HFFc6 (cell line): Measurements from ENCODE around the gene PUS1. TPM values are rescaled to one million over a fixed set of nuclear protein-coding genes. Genes with fewer than 3 reads are reported as not detected.

Experiments
- DNase-seq: peaks from one replicate; pipeline ENCODE4 v3.0.0-alpha.2; 2018
- H3K27ac Mint-ChIP-seq: 2 replicates; pipeline ENCODE4 v1.8.0; 2020; ENCODE audit warnings: mild to moderate bottlenecking, mixed read lengths
- H3K27me3 Mint-ChIP-seq: 2 replicates; pipeline ENCODE4 v1.8.0; 2021; ENCODE audit warnings: mild to moderate bottlenecking, moderate library complexity, mixed read lengths; ENCODE audit not compliant: insufficient read depth
- H3K36me3 Mint-ChIP-seq: 2 replicates; pipeline ENCODE4 v1.8.0; 2021; ENCODE audit warnings: low read depth, mixed read lengths
- H3K4me1 Mint-ChIP-seq: 2 replicates; pipeline ENCODE4 v1.8.0; 2020; ENCODE audit warnings: low read depth, mixed read lengths
- H3K4me3 Mint-ChIP-seq: 2 replicates; pipeline ENCODE4 v1.8.0; 2020; ENCODE audit warnings: mild to moderate bottlenecking, moderate library complexity, mixed read lengths
- H3K9me3 Mint-ChIP-seq: 2 replicates; pipeline ENCODE4 v1.8.0; 2020; ENCODE audit warnings: mild to moderate bottlenecking, mixed read lengths
- CTCF ChIP-seq: fragments of 200-600 bp; sonication (generic); IDR thresholded peaks from 2 replicates; pipeline ENCODE4 v1.5.0; 2021; ENCODE audit warnings: antibody characterized with exemption, mild to moderate bottlenecking
- total RNA-seq, 6 experiments: library from RNA; stranded (reverse); fragmentation: NEBNext Ultra II Directional; extraction: Animal tissue kit (Norgen Biotek cat#: 25700); gene quantifications; 2 replicates in 1 of 6; 3 replicates in 5 of 6; pipeline ENCODE4 v1.2.3, GENCODE V29; 2021

Gene PUS1
- total RNA-seq, 6 experiments from 2014 or later, result 26.2 to 37.7 (median 29.8) TPM

DNA sequence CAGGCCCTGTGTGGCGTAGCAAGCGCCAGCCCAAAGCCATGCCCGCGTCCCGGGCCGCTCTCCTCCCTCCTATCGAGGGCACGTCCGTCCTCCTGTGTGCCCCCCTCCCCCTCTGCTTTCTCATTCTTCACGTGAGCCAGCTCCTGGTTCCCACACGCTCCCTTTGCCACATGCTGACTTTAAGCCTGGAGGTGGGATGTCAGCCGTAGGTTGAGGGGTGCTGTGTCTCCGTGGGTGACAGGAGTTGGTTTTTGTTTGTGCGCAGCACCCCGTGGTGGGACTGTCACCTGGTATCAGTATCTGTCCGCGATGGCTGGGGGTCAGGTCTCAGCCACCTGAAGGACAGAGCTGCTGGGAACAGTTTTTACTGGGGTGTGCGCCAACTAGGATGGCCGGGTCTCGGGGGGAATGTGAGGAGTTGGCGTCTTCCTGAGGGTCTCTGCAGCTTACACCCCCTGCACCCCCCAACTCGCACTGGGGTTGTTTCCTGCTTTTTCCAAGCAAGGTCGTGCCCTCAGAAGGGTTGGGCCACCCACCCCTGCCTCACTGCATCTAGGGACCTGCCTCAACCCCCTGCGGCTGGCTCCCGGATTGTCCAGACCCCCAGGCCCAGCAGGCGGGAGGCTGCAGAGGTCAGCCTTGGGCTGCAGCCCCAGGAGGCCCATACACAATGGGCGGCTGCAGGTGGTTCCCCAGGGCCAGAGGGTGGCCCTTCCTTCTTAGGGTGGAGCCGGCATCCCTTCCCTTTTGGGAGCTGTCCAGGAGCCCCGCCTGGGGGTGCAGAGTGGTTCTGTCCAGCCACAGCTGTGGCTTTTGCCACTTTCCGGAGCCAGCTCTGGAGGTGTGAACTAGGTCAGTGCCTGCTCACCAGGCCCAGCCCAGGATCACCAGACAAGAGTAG, 27.4 kb upstream of the PUS1 start:
- no peaks in the 10 kb centered on the region for H3K9me3 Mint-ChIP-seq
- peaks cover 2% of the 10 kb centered on the region for H3K27me3 Mint-ChIP-seq
- no peaks in the 10 kb centered on the region for H3K36me3 Mint-ChIP-seq
- no peak overlapping the region for H3K4me3 Mint-ChIP-seq
- H3K27ac Mint-ChIP-seq, result no peak overlapping the region
- DNase-seq, result no peak
- H3K4me1 Mint-ChIP-seq, result peaks cover 16% of the 10 kb centered on the region
- no peak for TF ChIP-seq CTCF

- no peak for DNase-seq
- no peaks in the 10 kb centered on the region for H3K9me3 Mint-ChIP-seq
- no peak overlapping the region for H3K4me3 Mint-ChIP-seq
- H3K4me1 Mint-ChIP-seq, result peaks cover 12% of the 10 kb centered on the region; the same call in 1 of the 2 replicates
- no peak for TF ChIP-seq CTCF
- H3K27me3 Mint-ChIP-seq, result peaks cover 2% of the 10 kb centered on the region
- H3K36me3 Mint-ChIP-seq, result no peaks in the 10 kb centered on the region
- no peak overlapping the region for H3K27ac Mint-ChIP-seq
Observed at GRCh38 chr12:131902332-131903241, 26.5 kb upstream of the PUS1 start.

- H3K36me3 Mint-ChIP-seq, result no peaks in the 10 kb centered on the region
- peaks cover 2% of the 10 kb centered on the region for H3K27me3 Mint-ChIP-seq
- no peak overlapping the region for H3K27ac Mint-ChIP-seq
- no peak for DNase-seq
- no peaks in the 10 kb centered on the region for H3K9me3 Mint-ChIP-seq
- no peak for TF ChIP-seq CTCF
- H3K4me3 Mint-ChIP-seq, result no peak overlapping the region
- H3K4me1 Mint-ChIP-seq, result peaks cover 6% of the 10 kb centered on the region; the same call in 1 of the 2 replicates
Observed at GRCh38 chr12:131903270-131904255, 25.5 kb upstream of the PUS1 start.

GRCh38 chr12:131904346-131904745, 24.7 kb upstream of the PUS1 start:
- DNase-seq, result no peak
- no peaks in the 10 kb centered on the region for H3K9me3 Mint-ChIP-seq
- peaks cover 2% of the 10 kb centered on the region for H3K27me3 Mint-ChIP-seq
- peaks cover 6% of the 10 kb centered on the region; the same call in 1 of the 2 replicates for H3K4me1 Mint-ChIP-seq
- H3K36me3 Mint-ChIP-seq, result no peaks in the 10 kb centered on the region
- no peak overlapping the region for H3K27ac Mint-ChIP-seq
- no peak for TF ChIP-seq CTCF
- H3K4me3 Mint-ChIP-seq, result no peak overlapping the region
